Right lobe of liver (tissue), 4 donors: ENCODE measurements around the gene IFI30.

ENCODE experiments used
- CTCF ChIP-seq, 4 donors: fragments of 200-600 bp in 3 of 4; fragments of 450-650 bp in 1 of 4; IDR thresholded peaks; one replicate each; pipeline versions ENCODE4 v1.5.1 to v1.8.0; 2016 to 2022; ENCODE audit warnings: antibody characterized with exemption in 4 of 4, mild to moderate bottlenecking in 2 of 4
- POLR2A ChIP-seq: fragments of 450-650 bp; IDR thresholded peaks from one replicate; pipeline ENCODE4 v1.6.1; 2017; ENCODE audit warnings: antibody characterized with exemption, mild to moderate bottlenecking
- donor health status: DM: no; HTN: no; CAD: no.
- donor health status: DM: no; HTN: no; CAD: no.
- donor health status: DM: no; HTN: yes; CAD: no.

DNA sequence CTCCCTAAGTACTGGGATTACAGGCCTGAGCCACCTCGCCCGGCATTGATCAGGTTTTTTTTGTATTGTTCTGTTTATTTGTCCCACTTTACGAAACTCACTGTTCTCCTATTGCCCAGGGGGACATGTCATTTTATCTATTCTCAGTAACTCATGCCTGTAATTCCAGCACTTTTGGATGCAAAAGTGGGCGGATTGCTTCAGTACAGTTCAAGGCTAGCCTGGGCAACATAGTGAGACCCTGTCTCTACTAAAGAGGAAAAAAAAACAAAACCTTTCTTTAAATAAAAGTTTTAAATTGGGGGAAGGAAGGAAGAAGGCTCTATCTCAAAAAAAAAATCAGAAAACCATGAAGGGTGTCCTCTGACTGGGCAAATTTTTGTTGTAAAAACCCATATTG, 16.7 kb downstream of the IFI30 start:
- TF ChIP-seq CTCF (IDR thresholded peaks at IDR 0.05) = no peak
- TF ChIP-seq POLR2A = no peak
